GM19463 (cell line): ENCODE measurements around the gene POLR2I.
"Not testable (repeated sequence)": the region's sequence is repeated elsewhere in the genome, so short reads cannot be mapped to it uniquely, and the experiment has no call there.

ENCODE experiments used
- ATAC-seq: cut with Tn5 transposase; IDR thresholded peaks from one replicate; pipeline ENCODE4 v1.9.1; 2021; ENCODE audit warnings: mild to moderate bottlenecking, moderate library complexity; ENCODE audit not compliant: unreplicated experiment

The POLR2I gene

DNA sequence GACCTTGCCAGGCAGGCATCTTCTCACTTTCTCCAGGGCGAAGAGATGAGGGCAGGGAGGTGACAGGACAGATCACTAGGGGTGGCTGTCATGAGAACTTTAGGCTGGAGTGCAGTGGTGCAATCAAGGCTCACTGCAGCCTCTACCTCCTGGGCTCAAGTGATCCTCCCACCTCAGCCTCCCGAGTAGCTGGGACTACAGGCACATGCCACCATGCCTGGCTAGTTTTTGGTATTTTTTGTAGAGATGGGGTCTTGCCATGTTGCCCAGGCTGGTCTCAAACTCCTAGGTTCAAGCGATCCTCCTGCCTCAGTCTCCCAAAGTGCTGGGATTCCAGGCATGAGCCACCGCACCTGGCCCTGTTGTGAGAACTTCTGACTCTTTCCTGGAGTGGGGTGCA, 20.2 kb upstream of the POLR2I start:
- not testable (repeated sequence) for ATAC-seq

DNA sequence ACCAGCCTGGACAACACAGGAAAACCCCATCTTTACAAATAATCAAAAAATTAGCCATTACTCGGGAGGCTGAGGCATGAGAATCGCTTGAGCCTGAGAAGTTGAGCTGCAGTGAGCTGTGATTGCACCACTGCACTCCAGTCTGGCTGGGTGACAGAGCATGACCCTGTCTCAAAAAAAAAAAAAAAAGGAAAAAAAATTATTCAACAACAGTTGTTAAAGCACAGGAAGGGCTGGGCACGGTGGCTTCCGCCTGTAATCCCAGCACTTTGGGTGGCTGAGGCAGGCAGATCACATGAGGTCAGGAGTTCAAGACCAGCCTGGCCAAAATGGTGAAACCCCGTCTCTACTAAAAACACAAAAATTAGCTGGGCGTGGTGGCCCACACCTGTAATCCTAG, 16.5 kb upstream of the POLR2I start:
- not testable (repeated sequence) for ATAC-seq

DNA sequence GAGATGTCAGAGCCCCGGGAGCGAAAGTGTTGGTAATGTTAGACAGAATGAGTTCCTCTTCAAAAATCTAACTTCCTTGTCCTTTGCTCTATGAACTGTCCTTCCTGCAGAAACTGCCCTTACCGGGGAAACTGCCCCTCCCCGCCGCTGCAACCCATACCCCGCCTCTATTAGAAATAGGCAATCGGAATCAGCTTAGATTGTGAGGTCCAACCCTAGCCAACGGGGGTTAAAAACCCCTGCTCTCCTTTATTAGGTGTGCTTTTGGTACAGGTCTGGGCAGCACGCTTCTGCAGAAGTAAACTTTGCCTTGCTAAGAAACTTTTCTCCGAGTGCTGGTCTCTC, 13.7 kb upstream of the POLR2I start:
- ATAC-seq = no peak

DNA sequence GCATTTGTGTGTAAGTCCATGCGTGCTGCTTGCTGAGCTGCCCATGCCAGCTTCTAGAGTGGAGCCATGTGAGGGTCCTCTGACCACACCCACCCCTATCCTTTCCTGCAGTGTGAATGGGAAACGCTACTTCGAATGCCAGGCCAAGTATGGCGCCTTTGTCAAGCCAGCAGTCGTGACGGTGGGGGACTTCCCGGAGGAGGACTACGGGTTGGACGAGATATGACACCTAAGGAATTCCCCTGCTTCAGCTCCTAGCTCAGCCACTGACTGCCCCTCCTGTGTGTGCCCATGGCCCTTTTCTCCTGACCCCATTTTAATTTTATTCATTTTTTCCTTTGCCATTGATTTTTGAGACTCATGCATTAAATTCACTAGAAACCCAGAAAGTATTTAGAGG, 10.9 kb upstream of the POLR2I start:
- no peak for ATAC-seq

DNA sequence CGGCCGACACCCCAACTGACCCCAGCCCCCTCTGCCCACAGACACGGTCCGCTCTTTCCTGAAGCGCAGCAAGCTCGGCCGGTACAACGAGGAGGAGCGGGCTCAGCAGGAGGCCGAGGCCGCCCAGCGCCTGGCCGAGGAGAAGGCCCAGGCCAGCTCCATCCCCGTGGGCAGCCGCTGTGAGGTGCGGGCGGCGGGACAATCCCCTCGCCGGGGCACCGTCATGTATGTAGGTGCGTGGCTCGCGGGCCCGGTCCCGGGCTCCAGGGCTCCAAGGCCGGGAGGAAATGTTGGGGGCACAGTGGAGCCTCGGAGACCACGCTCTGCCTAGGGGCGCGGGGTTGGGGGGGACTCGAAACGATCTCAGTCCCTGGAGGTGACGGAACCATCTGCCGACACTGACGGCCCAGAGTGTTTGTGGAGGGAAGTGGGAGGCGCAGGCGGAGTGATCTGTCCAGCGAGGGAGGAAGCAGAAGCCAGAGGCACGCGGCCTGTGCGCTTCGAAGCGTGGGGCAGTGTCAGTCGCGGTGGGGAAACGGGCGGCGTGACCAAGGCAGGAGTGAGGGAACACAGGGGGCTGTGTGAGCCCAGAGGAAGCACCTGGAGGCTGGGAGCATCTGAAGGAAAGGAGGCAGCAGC, 6.9 kb upstream of the POLR2I start:
- ATAC-seq = no peak

DNA sequence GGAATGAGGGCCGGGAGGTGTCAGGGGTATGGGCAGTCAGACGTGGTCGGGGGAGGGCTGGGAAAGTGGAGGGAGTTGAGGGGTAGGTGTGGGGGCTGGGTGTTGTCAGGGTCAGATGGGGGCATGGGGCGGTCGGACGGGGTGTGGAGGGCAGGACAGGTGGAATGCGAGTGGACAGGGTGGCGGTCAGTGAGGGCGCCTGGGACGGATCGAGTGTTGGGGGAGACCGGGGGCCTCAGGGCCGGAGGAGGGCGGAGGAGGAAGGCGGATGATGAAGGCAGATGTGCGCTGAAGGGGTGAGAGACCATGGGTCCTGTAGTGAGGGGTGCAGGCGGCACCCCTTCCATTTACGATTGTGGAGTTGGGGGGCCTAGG, 6.3 kb upstream of the POLR2I start:
- no peak for ATAC-seq

DNA sequence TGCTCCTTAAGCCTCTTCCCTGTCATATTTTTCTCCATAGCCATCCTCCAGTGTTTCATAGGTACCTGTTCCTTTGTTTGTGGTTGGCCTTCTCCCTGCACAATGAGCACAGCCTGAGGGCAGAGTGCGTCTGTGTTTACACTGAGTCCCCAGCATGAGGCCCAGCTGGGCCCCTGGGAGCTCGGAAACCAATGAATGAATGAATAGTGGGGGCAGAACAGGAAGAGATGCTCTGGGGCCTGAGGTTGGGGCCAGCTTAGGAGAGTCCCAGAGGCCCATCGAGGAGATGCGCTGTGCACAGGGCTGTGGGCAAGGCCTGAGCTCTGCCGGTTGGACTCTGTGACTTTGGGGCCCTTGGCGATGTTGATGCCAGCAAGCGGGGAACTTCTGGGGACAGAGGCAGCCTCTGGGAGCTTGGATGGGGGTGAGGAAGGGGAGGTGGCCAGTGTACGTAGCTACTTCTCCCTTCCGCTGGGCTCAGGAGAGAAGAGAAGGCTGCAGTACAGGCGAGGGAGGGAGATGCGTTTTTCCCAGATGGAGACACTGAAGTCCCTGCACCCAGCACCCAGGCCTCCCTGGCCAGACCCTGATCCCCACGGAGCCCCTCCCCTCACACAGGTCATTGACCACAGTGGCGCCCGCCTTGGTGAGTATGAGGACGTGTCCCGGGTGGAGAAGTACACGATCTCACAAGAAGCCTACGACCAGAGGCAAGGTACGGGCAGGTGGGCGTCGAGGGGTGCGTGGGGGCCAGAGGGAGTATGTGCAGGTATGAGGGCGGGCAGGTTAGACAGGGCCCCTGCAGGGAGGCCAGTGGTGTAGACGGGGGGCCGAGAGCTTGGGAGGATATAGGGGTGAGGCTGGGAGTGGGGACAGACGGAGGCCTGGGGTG, 5.7 kb upstream of the POLR2I start:
- ATAC-seq = no peak

DNA sequence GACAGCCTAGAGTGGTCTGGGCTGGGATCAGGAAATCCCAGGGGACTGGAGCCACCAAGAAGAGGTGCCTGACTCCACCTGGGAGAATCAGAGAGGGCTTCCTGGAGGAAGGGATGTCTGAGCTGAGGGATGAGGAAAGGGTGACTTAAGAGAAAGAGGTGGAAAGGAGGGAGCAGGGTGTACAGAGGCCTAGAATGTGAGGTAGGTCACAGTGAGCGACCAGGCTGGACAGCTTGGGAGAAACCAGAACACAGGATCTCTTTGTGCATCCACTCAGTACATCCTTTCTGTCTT, 1.6 kb upstream of the POLR2I start:
- ATAC-seq = no peak

DNA sequence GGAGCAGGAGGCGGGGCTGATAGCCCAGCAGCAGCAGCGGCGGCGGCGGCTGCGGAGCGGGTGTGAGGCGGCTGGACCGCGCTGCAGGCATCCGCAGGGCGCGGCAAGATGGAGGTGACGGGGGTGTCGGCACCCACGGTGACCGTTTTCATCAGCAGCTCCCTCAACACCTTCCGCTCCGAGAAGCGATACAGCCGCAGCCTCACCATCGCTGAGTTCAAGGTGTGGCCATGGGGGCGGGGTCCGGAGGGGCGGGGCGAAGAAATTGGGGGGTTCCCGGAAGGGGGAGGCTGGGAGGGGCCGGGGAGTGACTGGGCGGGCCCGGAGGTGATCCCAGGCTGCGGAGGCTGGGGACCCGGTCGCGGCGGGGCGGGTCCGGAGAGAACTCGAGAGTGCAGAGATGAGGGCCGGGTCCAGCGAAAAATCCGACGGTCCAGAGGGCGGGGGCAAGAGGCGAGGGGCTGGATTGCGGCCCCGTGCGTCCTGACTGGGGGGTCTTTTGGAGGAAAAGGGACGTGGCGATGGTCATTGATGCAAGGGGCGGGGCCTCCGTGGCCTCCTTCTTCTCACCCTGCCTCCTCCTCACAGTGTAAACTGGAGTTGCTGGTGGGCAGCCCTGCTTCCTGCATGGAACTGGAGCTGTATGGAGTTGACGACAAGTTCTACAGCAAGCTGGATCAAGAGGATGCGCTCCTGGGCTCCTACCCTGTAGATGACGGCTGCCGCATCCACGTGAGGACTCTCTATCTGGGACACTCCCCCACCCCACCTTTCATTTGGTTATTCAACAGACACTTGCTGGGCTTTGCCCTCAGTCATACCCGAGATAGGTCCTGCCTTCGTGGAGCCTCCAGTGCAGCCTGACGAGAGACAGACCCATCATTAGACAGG, 1.0 kb upstream of the POLR2I start, which contains the start of gene TBCB:
Gene TBCB, plus strand, starts transcription at position 16 of the 891 bp plus-strand sequence. Its CDS starts 93 bp downstream, at position 109.
- ATAC-seq = peak; percentile 37

DNA sequence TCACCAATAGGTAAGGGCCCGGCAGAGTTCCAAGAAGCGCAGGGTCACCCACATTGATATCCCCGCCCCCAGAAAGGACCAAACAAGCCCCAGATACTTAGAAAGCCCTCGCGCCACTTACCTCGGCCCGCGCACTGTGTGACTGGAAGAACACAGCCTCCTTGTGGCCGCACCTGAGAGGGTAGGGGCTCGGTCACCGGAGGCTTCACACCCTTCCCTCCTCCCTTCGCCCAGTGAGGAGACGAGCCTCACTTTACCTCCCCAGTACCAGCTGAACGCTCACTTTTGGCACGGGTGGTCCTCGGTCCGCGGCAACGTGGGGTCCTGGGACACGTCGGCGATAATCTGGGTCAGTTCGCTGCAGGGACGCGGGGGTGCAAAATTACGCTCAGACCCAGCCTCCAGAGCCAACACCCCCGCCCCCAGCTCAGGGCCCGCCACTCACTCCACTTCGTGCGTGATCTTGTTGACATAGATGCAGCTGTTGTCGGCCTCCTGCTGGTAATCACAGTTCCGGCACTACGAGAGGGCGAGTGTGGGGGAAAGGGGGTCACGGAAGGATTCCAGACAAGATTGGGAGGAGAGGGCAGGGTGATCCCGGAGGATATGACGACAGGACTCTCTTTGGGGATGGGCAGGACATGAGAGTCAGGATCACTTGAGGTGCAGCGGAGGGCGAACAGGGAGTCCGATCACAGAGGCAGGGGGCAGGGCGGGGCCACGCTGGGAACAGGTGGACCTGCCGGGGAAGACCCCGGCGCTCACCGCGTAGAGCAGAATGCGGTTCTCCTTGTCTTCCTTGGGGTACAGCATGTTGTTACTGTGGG, 568 bp downstream of the POLR2I start:
- ATAC-seq = no peak

DNA sequence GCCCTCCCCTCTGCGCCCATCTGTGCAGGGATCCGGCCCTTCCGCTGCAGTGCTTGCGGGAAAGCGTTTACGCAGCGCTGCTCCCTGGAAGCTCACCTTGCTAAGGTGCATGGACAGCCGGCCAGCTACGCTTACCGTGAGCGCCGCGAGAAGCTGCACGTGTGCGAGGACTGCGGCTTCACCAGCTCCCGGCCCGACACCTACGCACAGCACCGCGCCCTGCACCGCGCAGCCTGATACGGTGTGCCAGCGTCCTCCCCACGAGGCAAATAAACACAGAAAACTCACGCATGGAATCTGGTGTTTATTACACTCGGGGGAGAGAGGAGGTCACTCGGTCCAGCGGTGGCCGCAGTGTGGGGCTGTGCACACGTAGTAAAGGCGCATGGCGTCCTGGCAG, 1.2 kb downstream of the POLR2I start:
- no peak for ATAC-seq

DNA sequence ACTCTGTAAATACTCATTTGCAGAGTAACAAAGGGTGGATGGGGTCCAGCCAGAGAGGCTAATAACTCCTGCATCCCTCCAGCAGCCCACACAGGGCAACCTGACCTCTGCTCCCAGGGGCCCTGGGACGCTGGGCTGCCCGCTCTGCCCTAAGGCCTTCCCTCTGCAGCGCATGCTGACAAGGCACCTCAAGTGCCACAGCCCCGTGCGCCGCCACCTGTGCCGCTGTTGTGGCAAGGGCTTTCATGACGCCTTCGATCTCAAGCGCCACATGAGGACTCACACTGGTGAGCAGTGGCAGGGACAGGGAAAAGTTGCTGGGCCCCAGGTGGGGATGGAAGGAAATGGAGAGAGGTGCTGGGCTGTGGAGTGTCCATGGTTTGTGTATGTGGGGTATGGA, 2.0 kb downstream of the POLR2I start:
- no peak for ATAC-seq

DNA sequence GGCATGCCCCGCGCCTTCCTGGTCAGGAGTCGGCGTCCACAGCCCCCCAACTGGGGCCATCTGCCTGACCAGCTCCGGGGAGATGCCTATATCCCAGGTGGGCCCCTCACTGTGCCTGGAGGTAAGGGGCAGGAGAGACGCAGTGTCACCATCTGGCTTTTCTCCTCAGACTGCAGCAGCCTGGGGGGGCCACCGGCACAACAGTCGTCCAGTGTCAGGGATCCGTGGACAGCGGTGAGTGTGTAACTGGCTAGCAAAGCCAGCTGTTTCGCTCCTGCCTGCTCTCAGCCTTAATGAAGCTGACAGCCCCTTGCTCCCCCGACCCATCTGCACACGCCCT, 3.5 kb downstream of the POLR2I start:
- no peak for ATAC-seq

DNA sequence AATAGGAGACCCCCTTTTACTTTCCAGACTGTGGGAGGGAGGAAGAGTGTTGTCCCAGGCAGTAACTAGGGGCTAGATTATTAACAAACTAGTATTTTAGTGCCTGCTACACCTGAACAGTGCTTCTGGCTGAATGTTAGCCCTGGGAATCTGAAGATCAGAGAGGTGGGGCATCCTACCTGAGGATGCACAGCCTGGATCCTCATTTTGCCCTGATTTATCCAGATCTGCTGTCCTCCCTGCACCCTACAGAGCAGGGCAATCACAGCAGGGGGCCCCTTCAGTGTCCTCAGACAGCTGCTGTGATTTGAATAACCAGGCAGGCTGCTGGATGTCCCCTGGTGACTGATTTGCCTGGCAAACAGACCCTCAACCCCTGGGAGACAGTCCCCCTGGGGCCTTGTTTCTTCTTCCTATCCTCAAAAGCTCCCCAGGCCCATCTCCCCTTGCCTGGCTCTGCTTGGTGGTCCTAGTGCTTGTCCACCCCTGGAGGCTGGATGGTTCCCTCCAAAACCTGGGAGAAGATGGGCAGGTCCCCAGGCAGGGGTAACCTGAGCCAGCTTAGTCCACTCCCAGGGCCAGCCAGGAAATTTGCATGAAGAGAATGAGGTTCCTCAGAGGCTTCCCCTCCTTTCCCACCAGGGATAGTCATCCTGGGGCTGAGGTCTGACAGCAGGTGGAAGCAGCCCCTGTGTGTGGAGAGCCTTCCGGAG, 4.0 kb downstream of the POLR2I start, which contains the start of gene OVOL3:
Gene OVOL3, plus strand, starts transcription at position 657 of the 713 bp plus-strand sequence. CDS start 60 bp downstream, outside the sequence.
- no peak for ATAC-seq

DNA sequence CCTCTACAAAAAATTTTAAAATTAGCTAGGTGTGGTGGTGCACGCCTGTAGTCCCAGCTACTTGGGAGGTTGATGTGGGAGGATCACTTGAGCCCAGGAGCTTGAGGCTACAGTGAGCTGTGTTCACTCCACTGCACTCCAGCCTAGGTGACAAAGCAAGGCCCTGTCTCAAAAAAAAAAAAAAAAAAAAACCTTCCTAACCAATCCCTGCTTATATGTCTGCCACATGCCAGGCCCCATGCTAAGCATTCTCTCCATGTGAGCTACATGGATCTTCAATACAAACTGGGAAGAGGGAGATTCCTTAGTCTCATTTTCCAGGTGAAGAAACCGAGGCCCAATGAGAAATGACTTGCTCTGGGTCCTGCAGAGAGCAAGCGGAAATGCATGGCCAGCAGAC, 6.0 kb downstream of the POLR2I start:
- ATAC-seq = no peak

DNA sequence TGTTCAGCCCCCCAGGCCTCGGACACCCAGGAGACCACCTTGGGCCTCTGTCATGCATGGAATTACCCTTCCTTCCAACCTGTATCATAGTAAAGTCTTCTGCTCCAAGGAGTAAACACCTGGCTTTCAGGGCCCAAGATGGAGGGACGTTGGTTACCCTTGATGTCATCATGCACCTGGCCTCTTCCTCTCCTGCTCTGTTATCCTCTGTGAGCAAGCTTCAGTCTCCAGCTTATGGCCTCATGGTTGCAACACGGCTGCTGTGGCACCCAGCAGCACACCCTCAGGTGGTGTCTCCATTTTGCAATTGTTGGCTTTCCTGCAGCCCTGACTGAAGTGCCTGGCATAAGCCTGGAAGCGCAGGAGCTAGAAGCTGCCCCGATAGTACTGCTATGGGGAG, 7.7 kb downstream of the POLR2I start:
- no peak for ATAC-seq

DNA sequence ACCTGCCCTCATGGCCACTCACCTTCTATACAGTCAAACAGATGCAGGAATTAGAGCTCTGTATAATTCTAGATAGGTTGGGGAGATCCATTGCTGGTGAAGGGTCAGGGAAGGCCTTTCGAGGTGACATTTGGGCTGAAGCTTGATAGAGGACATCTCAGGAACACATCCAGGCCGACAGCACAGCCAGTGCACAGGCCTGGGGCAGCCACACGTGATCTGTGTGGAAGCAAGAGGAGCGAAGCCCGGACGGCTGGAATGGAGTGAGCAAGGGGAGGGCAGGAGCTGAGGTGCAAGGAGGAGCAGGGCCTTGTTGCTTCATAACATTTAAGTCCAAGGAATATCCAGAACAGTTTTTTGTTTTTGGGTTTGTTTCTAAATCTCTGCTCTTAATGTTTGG, 8.2 kb downstream of the POLR2I start:
- no peak for ATAC-seq

DNA sequence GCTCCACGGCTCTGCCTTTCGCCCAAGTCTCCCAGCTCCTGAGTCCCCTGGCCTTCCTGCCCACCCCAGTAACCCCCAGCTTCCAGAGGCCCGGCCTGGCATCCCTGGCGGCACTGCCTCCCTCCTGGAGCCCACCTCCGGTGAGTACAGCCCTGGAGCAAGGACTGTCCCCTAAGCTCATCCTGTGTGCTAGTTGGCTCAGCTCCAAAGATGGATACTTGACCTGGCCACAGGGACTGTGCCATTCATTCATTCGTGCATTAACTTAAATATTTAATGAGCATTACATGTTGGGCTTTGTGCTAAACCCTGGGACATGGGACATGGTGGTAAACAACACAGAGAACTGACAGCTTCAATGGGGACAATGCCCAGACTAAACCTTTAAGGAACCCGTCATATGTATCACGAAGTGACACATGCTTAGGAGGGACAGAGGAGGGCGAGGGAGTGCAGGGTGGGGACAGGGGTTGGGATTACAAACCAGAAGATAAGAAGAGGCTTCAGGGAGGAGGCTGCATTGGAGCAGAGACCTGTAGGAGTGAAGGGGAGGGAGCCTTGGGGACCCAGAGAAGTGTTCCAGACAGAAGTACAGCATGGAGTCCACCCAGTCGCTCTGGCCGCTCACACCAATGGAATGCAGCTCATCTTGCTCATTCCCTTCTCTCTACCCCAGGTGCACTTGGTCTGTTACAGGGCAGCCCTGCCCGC, 10.7 kb downstream of the POLR2I start:
- ATAC-seq = no peak

DNA sequence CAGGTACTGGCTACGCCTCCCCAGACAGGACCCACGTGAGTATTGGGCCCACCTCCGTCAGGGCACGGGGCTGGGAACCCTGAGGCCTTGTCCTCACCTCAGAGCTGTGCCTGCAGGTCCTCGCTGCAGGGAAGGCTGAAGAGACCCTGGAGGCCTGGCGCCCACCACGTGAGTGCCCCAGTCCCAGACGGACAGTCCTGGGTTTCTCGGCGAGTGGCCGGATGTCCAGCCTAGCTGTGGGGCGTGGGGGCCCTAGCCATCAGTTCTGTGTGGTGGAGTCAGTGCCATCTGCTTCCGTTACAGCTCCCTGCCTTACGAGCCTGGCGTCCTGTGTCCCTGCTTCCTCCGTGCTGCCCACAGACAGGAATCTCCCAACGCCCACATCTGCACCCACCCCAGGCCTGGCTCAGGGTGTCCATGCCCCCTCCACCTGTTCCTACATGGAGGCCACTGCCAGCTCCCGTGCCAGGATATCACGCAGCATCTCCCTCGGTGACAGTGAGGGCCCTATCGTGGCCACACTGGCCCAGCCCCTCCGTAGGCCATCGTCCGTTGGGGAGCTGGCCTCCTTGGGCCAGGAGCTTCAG, 11.5 kb downstream of the POLR2I start:
- no peak for ATAC-seq
